Effector CD4-positive, alpha-beta T cell (primary cell): ENCODE data around the gene DOLPP1.
A peak's percentile ranks its signal among the peaks of the same experiment; 100 is the strongest.

Experiments
- DNase-seq: peaks from one replicate; pipeline ENCODE4 v3.0.0-alpha.2; 2020

DOLPP1 gene

GRCh38 chr9:129094387-129095169 lies 13.7 kb downstream of the DOLPP1 start:
- no peak for DNase-seq

- DNase-seq = no peak
Measured at GRCh38 chr9:129095170-129095667, 14.3 kb downstream of the DOLPP1 start.

GRCh38 chr9:129095908-129096307 lies 15.0 kb downstream of the DOLPP1 start:
- DNase-seq = no peak

GRCh38 chr9:129097671-129098306 lies 16.9 kb downstream of the DOLPP1 start:
- DNase-seq = no peak

- DNase-seq = no peak
Measured at GRCh38 chr9:129098328-129098727, 17.4 kb downstream of the DOLPP1 start.

GRCh38 chr9:129100383-129101169 lies 19.7 kb downstream of the DOLPP1 start:
- DNase-seq = no peak

- DNase-seq = no peak
Measured at GRCh38 chr9:129101279-129101678, 20.4 kb downstream of the DOLPP1 start.

GRCh38 chr9:129102095-129102525 lies 21.2 kb downstream of the DOLPP1 start:
- DNase-seq = no peak

GRCh38 chr9:129102791-129103594 lies 22.1 kb downstream of the DOLPP1 start:
- no peak for DNase-seq

- DNase-seq = no peak
Measured at GRCh38 chr9:129103595-129103965, 22.7 kb downstream of the DOLPP1 start.

- no peak for DNase-seq
Measured at GRCh38 chr9:129104051-129104450, 23.1 kb downstream of the DOLPP1 start.

GRCh38 chr9:129105857-129106694 lies 25.2 kb downstream of the DOLPP1 start:
- no peak for DNase-seq

GRCh38 chr9:129107651-129108050 lies 26.7 kb downstream of the DOLPP1 start:
- DNase-seq = no peak

GRCh38 chr9:129108083-129108804 lies 27.3 kb downstream of the DOLPP1 start:
- no peak for DNase-seq

GRCh38 chr9:129108805-129109536 lies 28.1 kb downstream of the DOLPP1 start:
- DNase-seq = no peak

- DNase-seq = no peak
Measured at GRCh38 chr9:129109537-129109903, 28.6 kb downstream of the DOLPP1 start.

GRCh38 chr9:129109952-129110739 lies 29.2 kb downstream of the DOLPP1 start:
- peak; percentile 6 for DNase-seq

GRCh38 chr9:129110740-129111527 lies 30.0 kb downstream of the DOLPP1 start, which contains the start of the genes CRAT and PTPA:
Gene CRAT, minus strand, starts transcription at chr9:129110793. Its CDS starts 284 bp downstream, at chr9:129110509.
Gene PTPA, plus strand, starts transcription at chr9:129111415. Its CDS starts 186 bp downstream, at chr9:129111601.
- DNase-seq = peak; percentile 95
